ENCODE data around the gene FAM180B.

DNA sequence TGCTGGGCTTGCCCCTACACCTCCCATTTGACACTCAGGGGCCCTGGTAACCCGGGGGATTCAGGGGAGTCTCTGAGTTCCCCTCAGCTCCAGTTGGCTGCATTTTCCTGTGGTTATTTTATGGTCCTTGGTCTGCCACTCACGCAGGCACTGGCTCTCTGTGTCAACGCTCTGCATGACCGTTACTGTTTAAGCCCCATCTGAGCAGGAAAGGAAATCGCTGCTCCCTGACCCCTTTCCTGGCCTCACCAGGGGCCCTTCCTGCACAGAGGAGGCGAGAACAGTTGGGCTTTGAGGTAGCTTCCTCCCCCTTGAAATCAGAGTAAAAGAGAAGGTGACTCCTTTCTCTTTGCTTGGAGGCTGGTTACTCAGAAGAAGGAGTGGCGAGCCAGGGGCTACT is 5.3 kb downstream of the FAM180B start:
- TF ChIP-seq POLR2A (IDR thresholded peaks at IDR 0.05) = no peak
- TF ChIP-seq, protein P1, sequence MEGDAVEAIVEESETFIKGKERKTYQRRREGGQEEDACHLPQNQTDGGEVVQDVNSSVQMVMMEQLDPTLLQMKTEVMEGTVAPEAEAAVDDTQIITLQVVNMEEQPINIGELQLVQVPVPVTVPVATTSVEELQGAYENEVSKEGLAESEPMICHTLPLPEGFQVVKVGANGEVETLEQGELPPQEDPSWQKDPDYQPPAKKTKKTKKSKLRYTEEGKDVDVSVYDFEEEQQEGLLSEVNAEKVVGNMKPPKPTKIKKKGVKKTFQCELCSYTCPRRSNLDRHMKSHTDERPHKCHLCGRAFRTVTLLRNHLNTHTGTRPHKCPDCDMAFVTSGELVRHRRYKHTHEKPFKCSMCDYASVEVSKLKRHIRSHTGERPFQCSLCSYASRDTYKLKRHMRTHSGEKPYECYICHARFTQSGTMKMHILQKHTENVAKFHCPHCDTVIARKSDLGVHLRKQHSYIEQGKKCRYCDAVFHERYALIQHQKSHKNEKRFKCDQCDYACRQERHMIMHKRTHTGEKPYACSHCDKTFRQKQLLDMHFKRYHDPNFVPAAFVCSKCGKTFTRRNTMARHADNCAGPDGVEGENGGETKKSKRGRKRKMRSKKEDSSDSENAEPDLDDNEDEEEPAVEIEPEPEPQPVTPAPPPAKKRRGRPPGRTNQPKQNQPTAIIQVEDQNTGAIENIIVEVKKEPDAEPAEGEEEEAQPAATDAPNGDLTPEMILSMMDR (IDR thresholded peaks at IDR 0.05 in 4 of 5, conservative IDR thresholded peaks at IDR 0.05 in 1 of 5) = no peak
